Retinal pigment epithelial cell (primary cell): ENCODE results near the gene CACNA1C.
"Not testable (repeated sequence)": the region's sequence is repeated elsewhere in the genome, so short reads cannot be mapped to it uniquely, and the experiment has no call there.

Source experiments
- DNase-seq: peaks from one replicate; pipeline ENCODE4 v3.0.0-alpha.2; 2010; ENCODE audit warnings: low read depth
- H3K4me3 ChIP-seq: 2 replicates; pipeline ENCODE4 v1.5.1; 2011; ENCODE audit warnings: mild to moderate bottlenecking, low read length, control low read depth, moderate library complexity
- TF ChIP-seq, protein P1 (sequence below): conservative IDR thresholded peaks from 2 replicates; pipeline ENCODE4 v1.5.1; 2011; ENCODE audit warnings: low read depth, low read length, control low read depth, inconsistent platforms

CACNA1C gene

DNA sequence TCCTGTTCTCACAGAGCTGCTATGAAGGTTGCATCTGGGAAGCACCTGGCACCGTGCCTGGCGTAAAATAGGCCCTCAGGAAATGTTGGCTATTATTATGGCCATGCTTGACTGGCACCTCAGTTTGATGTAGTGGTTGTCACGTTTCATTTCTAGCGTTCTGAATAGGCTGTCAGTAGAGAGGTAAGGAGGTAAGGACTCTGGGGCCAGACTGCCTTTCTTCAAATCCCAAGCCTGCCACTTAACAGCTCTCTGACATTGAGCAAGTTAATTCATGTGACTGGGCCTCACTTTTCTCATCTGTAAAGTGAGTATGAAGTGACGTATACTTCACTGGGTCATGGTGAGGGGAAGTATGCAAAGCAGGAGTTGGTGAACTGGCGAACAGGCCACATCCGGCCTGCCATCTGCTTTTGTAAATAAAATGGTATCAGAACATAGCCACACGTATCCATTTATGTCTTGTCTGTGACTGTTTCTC lies 196.2 kb downstream of the CACNA1C start:
- DNase-seq, result no peak
- no peak overlapping the region for H3K4me3 ChIP-seq
- TF ChIP-seq, protein P1, sequence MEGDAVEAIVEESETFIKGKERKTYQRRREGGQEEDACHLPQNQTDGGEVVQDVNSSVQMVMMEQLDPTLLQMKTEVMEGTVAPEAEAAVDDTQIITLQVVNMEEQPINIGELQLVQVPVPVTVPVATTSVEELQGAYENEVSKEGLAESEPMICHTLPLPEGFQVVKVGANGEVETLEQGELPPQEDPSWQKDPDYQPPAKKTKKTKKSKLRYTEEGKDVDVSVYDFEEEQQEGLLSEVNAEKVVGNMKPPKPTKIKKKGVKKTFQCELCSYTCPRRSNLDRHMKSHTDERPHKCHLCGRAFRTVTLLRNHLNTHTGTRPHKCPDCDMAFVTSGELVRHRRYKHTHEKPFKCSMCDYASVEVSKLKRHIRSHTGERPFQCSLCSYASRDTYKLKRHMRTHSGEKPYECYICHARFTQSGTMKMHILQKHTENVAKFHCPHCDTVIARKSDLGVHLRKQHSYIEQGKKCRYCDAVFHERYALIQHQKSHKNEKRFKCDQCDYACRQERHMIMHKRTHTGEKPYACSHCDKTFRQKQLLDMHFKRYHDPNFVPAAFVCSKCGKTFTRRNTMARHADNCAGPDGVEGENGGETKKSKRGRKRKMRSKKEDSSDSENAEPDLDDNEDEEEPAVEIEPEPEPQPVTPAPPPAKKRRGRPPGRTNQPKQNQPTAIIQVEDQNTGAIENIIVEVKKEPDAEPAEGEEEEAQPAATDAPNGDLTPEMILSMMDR, result no peak

DNA sequence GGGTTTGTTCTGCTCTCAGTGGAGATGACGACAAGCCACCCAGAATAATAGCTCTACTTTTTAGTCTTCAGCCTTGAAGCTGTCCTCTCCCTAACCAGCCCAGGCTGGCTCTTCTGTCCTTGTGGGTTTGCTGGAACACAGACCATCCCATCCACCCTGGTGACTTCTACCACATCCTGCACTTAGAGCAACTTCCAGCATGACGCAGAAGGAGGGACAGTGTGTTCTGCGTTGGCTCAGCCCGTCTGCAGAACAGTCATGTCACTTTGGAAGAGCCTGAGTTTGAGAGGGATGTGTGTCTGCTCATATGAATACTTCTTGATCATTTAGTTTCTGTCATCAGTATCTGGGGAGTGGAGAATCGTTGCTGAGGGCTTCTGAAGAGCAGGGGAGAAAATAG lies 198.0 kb downstream of the CACNA1C start:
- TF ChIP-seq, protein P1, result no peak
- H3K4me3 ChIP-seq, result no peak overlapping the region
- DNase-seq, result no peak

DNA sequence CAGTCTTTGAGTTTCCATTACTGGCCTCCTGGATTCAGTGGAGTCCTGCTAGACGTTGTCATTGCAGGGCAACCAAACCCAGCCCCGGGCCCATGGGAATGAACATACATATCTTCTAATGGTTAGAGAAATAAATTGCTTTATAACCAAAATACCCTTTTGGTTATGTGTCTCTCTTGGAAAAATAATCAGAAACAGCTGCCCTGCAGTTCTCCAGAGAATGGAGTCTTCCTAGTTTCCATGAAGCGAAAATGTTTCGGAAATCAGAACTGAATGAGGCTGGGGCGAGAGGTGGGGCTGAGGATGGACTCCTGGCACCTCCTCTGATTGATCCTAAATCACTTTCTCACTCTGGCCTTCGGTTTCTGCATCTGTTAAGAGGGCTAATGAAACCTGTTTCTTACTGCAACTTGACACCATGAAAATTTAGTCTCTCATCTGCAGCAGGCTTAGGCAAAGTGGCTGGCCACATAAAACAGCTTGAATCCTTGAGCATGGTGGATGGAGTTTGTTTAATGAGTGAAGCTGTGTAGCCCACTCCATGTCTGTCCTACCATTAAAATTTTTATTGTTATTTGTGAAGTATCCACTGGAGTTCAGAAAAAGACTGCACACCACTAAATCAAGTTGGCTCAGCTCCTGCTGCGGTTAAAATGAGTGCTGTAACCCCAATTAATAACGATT lies 198.9 kb downstream of the CACNA1C start:
- H3K4me3 ChIP-seq, result no peak overlapping the region
- no peak for DNase-seq
- TF ChIP-seq, protein P1, result no peak

DNA sequence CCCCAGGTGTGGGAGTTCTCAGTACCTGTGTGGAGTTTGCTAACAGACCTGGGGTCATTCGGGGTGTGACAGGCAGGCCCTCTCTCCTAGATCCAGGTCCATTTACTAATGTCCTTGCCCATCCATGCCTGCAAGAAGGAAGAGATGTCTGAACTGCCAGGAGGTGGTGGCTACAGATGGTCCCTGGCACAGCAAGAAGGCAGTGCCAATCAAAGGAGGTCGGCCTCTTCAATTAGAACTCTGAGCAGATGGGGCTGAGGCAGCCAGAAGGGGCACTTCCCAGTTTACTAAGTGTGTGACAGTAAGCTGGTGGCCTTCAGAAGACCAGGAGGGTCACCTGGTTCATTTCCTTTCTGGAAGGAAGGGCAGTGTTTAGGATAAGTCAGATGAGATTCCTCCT lies 202.5 kb downstream of the CACNA1C start:
- no peak for DNase-seq
- TF ChIP-seq, protein P1, result no peak
- H3K4me3 ChIP-seq, result no peak overlapping the region

DNA sequence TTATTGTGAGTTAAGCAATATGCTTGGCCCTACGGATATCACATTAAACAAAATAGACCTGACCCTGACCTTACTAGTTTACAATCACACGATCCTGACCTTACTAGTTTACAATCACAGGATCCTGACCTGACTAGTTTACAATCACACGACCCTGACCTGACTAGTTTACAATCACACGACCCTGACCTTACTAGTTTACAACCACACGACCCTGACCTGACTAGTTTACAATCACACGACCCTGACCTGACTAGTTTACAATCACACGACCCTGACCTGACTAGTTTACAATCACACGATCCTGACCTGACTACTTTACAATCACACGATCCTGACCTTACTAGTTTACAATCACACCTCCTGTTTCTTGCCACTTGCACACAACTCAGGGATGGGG lies 202.9 kb downstream of the CACNA1C start:
- H3K4me3 ChIP-seq, DNase-seq: not testable (repeated sequence)

DNA sequence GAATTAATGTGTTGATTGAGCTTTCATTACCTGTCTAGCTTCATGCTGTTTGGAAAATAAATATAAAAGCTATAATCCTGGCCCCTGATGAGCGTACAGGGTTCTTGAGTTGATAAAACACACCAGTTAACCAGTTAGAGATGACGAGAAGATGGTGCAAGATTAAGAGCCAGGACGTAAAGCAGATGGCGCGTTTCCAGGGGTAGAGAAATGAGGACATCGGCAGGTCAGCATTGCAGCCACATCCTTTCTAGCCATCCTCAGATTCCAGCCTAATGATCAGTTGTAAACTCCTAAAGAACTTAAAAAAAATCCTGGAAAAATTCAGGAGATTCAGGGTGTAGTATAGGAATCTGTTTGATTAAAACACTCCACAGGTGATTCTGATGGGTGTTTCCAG lies 203.7 kb downstream of the CACNA1C start:
- TF ChIP-seq, protein P1, result no peak
- DNase-seq, result no peak
- no peak overlapping the region for H3K4me3 ChIP-seq

DNA sequence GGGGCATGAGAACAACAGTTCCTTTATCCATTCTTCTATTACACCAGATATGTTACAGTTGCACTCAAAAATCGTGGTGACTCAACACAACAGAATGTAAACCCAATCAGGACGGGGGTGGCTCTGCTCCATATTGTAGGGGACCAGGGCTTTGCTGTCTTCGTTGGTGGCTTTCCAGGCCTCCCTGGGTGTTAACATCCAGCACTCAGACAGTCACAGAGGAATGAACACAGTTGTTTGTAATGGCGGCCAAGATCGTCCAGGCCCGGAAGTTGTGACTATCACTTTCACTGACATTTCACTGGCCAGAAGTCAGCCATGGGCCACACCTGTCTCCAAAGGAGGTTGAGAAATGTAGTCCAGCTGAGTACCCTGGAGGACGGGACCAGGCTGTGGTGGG lies 204.1 kb downstream of the CACNA1C start:
- TF ChIP-seq, protein P1, result no peak
- DNase-seq, result no peak
- H3K4me3 ChIP-seq, result no peak overlapping the region
